Measurements from ENCODE around the gene SLC30A1.
A peak's percentile ranks its signal among the peaks of the same experiment; 100 is the strongest.
"Not testable (repeated sequence)": the region's sequence is repeated elsewhere in the genome, so short reads cannot be mapped to it uniquely, and the experiment has no call there.

SLC30A1 gene

DNA sequence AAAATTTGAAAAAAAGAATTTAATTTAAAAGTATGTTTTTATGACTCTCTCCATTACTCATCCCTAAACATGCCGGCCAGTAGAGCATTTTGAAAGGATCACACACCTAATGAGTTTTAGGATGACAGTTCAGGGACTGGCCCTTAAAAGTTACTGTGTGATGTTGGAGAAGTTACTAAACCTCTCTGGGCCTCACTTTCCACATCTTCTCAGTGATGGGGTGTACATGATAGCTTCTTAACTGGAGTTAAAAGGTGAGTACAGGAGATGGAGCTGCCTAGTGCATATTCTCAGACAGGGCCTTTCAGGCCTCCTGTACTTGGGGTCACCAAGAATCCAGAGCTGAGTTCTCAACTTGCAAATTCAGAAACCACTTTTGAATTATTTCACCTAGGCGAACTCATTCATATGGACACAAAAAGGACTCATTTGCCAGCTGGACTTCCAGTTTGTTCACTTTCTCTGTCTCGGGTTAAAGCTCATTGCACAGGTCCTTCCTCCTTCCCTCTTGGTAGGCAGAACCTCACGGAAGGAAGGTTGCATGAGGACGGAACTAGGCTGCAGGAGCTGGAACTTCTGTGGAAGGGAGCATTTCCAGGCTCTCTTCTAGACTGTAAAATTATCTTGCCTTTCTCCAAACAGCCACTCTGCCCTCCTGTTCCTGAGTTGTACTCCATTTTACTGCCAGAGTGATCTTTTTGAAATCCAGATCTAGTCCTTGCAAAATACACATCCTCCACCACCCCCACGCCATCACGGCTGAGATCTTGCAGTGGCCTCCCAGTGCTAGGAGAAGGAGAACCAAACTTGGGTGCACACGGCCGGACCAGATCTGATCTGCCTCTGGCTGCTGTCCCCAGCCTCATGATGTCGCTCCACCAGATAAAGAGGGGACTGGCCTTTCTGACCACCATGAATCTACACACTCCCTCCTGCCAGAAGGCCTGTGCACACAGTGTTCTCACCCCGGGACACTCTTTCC lies 4.3 kb upstream of the SLC30A1 start:
- DNase-seq (ENCODE audit: low spot score) = no peak

DNA sequence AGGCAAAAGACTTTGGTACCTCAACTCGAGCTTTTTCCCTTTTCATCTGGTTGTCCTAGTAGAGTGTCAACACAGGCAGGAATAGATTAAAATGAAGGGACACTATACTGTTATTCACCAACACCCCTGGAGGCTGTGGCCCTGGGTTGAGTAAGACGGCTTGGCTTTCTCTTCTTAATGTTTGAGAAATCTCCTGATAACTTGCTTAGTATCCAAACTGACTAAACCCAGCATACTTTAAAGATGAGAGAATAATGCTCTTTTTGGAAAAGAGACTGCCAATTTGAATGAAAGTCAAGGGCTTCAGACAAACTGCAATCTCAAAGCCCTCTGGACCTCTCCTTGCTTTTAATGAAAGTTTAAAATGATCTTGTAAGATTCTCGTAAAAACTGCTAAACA lies 2.6 kb upstream of the SLC30A1 start:
- DNase-seq (ENCODE audit: low spot score) = no peak

DNA sequence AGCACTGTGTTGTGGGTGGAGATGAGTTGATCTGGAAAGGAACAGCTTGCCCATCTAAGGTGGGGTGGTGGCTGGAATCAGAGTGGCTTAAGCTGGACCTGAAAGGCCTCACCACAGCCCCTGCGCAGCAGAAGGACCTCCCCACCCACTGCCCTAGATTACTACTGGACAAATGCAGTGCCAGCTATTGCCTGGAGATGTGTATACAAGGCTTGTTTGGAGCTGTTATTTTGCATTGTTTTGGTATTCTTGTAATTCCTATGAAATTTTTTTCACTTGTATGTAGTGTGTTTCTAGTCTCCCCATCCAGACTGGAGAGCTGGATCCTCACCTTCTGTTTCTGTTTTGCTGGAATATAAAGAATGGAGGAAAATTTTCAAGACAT lies 1.3 kb upstream of the SLC30A1 start:
- DNase-seq (ENCODE audit: low spot score) = no peak

DNA sequence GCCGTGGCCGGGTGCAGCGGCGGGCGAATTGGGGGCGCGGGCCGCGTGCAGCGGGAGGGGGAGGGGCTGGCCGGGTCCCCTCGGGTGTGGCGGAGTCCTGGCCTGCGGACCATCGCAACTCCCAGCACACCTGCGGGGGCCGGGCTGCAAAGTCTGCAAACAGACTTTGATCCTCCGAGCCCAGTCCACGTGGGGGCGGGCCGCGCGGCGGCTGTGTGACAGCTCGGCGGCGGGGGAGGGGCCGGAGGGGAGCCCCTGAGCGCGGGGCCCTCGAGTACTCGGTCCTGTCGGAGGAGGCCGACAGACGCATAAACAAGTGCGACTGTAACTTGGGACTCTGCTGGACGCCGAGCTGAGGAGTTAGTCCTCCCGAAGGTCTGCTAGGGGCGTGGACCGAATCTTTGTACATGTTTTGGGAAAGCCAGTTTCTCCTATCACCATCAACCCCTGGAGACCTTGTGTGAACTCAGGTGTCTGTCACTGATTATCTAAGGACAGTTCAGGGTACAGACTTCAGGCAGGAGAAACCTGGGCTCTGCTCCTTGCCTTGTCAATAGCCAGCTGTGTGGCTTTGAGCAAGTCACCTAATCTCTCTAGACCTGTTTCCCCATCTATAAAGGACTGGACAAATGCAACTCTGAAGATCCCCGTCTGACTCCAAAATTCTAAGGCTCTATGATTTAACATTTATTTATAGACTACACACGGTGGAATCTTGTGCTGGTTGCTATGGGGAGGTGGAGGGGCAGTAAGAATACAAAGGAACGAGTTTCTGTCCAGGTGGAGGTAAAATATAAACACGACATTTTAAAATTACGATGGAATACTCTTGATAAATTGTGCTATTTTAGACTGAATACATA lies 710 bp upstream of the SLC30A1 start:
- no peak for DNase-seq (ENCODE audit: low spot score)

DNA sequence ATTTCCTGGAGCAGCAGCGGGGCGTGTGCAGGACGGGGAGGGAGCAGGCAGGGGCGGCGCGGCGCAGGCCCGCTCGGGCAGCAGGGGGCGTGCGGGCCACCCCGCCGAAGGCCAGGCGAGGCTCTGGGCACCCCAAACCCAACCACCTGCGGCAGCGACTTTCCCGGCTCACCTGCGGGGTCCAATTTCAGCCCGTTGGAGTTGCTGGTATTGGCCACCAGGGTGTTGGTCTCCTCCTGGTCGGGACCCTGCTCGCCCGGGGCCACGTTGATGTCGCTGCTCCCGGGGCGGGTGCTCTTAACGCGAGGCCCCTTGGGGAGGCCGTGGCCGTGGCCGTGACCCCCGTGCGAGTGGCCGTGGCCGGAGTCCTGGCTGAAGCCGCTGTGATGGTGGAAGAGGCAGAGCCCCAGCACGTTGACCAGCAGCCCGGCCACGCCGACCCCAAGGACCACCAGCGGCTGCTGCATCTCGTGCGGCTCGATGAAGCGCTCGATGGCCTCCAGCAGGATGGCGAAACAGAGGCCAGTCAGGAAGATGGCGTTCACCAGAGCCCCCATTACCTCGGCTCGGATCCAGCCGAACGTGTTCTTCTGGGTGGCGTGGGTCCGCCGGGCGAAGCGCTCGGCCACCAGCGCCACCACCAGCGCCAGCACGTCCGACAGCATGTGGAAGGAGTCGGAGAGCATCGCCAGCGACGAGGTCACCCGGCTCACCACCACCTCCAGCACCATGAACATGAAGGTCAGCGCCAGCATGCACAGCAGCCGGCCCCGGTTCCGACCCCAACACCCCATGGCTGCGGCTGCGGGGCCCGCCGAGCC lies 932 bp downstream of the SLC30A1 start:
- DNase-seq (ENCODE audit: low spot score) = peak; percentile 68

DNA sequence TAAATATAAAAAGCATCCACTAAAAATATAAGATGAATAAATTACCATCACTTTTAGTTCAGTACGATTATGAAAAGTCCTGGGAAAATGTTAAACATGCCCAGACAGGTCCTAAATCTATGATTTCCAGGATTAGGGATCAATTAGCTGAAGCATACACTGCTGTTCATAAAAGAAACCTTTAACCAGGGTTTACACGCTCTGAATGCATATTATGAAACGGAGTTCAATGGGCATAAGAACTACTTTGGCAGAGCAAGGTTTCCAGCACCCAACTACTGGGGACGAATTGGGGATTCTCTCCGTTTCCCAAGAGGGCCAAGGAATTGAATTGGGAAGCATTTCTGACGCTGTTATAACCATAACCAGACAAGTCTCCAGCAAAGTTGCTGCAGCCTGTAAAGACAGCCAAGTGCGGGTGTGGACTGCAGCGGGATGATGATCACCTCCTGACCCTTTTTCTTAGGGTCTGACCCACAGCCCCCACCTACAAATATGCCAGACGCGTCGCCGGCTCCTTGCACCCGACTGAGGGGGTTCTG lies 1.6 kb downstream of the SLC30A1 start:
- DNase-seq (ENCODE audit: low spot score) = no peak

DNA sequence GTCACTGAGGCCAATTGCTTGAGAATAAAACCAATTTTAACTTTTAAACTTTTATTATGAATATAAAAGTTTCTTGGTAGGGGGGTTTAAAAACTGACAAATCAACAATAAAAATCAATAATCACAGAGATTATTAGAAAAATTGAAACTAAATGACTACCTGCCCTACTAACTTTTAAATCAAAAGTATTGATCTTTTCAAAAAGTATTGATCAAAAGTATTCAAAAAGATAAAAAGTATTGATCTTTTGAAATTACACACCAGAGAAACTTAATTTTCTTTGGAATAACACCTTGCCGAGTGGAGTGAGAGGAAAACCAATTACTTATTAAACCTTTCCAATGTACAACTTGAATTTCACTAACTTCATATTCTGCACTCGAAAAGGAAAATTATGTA lies 2.2 kb downstream of the SLC30A1 start:
- no peak for DNase-seq (ENCODE audit: low spot score)

DNA sequence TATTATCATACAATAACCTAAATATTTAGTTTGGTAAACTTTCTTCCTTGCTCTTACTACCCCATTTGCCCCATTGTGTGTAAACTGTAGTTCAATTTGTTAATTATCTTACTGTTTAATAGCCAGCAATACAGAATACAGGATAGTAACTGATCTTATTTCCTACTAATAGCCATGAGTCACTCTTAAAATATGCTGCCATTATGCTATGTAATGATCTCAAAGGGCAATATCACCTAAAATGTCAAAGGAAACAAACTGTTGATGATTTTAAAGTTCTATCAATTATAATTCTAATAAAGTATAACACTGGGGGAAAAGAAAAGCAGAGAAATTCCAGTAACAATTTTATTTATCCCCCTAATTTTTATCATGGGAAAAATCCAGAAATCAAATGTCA lies 4.3 kb downstream of the SLC30A1 start:
- DNase-seq (ENCODE audit: low spot score) = no peak

DNA sequence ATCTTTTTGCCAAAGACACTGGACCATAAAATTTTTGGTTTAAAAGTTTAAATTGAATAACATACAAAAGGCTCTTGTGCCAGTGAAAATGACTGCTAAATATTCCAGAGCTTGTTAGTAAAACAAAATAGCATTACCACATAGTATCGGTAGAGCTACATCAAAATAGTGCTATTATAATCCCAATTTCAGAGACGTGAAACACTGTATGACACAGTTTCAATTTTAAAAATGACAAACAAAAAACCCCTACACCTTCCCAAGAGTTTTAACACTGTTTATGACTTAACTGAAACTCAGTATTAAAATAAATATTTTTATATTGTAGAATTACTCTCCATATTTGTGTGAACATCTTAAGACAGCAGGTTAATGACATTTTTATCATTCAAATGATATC lies 7.0 kb downstream of the SLC30A1 start:
- no peak for DNase-seq (ENCODE audit: low spot score)

DNA sequence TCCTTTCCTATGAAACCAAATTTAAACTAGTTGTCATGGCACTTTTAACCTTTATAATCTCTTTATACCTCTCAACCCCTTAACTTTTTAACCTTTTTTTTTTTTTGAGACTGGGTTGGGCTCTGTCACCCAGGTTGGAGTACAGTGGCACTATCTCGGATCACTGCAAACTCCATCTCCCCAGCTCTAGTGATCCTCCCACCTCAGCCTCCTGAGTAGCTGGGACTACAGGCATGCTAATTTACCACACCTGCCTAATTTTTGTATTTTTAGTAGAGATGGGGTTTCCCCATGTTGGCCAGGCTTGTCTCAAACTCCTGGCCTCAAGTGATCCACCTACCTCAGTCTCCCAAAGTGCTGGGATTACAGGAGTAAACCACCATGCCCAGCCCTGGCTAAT lies 8.6 kb downstream of the SLC30A1 start:
- not testable (repeated sequence) for DNase-seq (ENCODE audit: low spot score)

DNA sequence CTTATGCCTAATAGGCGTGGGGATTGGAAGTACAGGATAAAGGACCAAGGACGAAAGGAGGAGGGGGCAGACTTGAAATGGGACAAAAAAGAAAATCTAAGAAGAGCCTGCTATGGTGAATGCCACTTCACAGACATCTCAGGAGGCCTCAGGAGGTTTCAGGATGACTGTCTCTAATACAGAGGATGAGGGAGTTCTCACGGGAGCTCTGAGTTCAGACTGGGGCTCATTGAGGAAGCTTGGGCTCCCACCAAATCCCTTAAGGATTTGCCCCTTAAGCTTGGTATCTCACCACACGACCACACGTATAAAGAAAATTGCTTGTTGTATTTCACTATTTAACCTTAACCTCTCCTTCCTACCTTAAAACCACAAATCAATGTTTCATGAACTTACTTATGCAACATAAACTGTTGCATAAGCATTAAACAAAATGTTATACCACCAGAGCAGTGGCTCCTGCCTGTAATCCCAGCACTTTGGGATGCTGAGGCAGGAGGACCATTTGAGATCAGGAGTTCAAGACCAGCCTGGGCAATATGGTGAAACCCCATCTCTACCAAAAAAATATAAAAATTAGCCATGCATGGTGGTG lies 12.4 kb downstream of the SLC30A1 start:
- DNase-seq (ENCODE audit: low spot score) = no peak

DNA sequence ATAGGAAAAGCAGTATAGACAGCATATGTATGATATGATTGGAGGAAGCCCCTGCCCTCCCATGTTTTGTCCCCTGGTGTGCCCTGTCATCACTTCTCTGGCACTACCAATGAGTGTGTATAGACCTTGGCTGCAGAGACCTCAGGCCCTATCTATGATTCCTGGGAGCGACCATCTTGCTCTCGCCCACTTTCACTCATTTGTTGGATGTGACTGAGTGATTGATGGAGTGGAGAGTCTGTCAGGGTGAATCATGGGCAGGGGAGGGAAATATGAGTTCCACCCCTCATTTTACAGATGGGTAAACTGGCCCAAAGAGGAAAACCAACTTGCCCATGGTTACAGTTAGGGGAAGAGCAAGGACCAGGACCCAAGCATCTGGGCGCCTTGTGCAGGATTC lies 14.9 kb downstream of the SLC30A1 start:
- no peak for DNase-seq (ENCODE audit: low spot score)

DNA sequence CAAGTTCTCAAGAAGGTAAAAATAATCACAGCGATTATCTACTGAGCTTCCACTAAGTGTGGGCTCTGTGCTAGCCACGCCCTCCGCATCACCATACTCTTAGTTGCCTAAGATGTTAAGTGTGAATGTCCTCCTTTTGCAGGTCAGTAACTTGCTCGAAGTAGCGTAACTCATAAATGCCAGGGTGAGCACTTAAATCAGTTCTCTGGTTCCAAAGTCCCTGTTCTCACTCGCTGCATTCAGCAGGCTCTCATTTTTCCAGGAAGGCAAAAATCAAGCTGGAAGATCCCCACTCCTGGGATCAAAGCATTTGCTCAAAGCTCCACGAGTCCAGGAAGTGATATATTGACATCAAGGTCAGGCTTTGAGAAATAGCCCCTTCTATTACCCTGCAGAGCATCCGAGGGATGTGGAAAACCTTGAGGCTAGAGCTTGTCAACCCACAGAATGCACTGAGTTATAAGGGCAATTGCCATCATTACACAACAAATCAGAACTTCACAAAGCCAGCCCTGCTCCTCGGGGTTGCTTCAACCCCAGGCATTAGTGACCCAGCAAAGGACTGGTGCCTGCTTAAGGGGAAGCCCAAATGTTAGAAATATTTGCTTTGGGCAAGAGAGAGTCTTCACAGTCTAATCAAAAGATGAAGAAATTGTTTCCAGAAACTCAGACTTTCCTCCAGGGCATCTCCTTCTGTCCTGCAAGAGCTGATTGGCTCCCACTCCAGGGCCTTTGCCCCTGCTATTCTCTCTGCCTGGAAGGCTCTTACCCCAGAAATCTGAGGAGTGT lies 19.5 kb downstream of the SLC30A1 start:
- no peak for DNase-seq (ENCODE audit: low spot score)

DNA sequence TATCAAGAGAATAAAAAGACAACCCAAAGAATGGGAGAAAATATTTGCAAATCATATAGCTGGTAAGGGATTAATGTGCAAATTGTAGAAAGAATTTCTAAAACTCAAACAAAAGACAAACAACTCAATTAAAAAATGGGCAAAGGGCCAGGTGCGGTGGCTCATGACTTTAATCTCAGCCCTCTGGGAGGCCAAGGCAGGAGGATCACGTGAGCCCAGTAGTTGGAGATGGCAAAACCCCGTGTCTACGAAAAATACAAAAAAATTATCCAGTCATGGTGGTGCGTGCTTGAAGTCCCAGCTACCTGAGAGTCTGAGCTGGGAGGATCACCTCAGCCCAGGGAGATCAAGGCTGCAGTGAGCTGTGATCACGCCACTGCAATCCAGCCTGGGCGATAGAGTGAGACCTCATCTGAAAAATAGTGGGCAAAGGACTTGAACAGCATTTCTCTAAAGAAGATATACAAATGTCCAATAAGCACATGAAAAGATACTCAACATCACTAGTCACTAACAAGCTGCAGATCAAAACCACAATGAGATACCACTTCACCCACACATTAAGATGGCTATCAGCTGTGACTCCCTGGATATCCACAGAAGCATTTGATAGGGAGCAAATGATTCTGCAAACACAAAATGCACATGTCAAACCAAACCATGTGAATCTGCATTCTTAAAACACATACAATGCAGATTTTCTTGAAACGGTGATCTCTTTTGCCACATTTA lies 20.9 kb downstream of the SLC30A1 start:
- DNase-seq (ENCODE audit: low spot score) = no peak

DNA sequence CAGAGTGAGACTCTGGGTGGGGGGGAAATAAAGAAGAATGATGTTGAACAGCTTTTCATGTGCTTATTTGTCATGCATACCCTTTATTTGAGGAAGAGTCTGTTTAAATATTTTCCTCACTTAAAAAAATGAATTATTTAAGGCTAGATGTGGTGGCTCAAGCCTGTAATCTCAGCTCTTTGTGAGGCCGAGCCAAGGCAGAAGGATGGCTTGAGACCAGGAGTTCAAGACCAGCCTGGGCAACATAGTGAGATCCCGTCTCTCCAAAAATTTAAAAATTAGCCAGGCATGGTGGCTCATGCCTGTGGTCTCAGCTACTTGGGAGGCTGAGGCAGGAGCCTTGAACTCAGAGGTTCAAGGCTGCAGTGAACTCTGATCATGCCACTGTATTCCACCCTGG lies 25.4 kb downstream of the SLC30A1 start:
- DNase-seq (ENCODE audit: low spot score) = no peak

DNA sequence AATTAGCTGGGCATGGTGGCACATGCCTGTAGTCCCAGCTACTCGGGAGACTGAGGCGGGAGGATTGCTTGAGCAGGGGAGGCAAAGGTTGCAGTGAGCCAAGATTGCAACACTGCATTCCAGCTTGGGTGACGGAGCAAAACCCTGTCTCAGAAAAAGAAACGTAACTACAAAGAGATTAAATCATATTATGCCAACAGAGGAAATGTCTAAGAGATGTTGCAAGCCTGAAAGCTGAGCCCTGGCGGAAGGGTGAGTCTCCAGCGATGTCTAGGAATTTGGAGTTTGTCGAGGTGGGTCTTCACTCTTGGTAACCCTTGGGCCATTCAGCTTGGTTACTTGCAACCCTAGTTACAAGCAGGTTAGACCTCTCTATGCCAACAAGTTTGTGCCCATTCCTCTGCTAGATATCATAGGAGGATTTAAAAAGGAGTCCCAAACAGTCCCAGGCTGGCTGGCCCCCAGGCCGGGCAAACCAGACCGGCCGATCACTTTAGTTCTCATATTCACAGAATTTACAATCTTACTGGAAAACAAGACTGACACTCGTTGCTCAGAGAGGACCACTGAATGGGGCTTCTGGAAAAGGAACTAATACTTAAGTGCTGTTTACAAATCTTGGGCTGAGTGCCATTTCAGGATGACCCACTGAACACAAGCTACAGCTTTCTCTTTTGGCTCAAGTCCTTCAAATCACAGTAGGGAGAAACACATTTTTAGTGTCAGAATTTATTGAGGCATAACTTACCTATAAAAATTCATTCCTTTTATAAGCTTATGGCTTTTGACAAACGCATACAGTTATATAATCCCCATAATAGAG lies 27.1 kb downstream of the SLC30A1 start:
- no peak for DNase-seq (ENCODE audit: low spot score)

DNA sequence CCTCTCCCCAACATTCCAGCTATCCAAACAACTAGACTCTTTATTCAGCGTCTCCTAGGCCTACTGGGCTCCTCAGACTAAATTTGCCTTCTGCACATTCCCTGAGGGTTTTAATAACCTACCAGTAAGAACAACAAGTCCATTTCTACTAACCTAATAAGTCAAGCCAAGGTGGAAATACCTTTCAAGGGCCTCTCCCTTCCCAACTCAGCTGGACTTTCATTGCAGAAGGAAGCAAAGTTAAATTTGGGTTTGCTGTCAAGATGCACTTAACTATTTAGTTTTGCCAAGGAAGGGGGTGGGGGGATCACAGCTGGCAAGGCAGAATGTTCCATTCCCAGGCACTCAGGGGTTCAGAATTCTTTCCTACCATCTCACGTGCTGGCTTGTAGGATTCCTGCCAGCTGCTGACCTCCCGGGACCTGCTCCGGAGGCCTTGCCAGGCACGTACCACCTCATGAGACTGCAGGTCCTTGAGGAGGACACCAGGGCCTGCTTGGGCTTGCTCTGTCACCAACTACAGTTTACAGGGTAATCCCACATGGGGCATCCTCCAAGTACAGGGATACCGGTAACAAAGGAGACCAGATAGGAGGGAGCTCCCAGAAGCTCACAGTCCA lies 29.8 kb downstream of the SLC30A1 start:
- DNase-seq (ENCODE audit: low spot score) = no peak

DNA sequence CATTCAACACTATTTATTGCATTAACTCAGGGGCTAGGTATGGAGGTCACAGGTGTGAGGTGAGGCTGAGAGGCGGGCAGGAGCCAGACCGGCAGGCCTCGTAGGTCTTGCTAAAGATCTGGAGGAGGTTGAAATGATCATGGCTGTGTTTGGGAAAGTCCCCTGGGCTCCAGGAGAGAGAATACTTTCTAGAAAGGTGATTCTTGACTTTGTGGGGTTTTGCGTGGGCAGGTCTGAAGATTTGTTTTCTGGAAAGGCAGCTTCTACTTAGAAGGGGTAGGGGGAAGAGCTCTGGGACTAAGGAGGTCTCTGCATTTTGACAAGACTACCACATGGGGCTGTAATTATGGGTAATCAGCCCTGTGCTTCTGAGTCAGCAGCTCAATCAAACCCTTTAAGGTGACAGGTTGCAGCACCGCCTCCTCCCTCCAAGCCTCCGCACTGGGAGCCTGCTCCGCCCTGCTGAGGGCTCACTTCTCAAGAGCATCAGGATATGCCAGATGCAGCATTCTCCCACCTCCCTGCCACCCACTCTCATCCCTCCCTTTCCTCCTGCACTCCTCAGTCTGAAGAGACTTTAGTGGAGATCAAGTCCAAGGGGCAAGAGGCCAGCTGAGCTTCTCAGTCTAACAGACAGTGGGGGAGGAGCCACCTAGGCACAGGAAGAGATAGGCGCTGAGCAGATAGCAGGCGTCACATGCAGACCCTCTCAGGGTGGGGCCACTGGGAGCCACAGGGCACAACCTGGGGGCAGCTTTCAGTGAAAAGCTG lies 30.5 kb downstream of the SLC30A1 start:
- peak; percentile 4 for DNase-seq (ENCODE audit: low spot score)
